Vagina (tissue), 2 donors: ENCODE measurements around the gene DPYD.

Experiments used
- POLR2AphosphoS5 ChIP-seq, 2 donors: sonication (generic); formaldehyde crosslinking; IDR thresholded peaks; one replicate each; pipeline ENCODE4 v1.9.0; 2017; ENCODE audit warnings: antibody characterized with exemption in 2 of 2, mild to moderate bottlenecking in 2 of 2, low read depth in 1 of 2; ENCODE audit not compliant: insufficient read depth in 1 of 2
- TF ChIP-seq, protein P1 (sequence below), 3 experiments: fragments of 450-650 bp in 2 of 3; fragments of 200-600 bp in 1 of 3; sonication (generic) in 1 of 3; IDR thresholded peaks; one replicate each; pipeline ENCODE4 v1.5.1; 2017 to 2019; ENCODE audit warnings: antibody characterized with exemption in 3 of 3, mild to moderate bottlenecking in 2 of 3, moderate library complexity in 2 of 3

DNA sequence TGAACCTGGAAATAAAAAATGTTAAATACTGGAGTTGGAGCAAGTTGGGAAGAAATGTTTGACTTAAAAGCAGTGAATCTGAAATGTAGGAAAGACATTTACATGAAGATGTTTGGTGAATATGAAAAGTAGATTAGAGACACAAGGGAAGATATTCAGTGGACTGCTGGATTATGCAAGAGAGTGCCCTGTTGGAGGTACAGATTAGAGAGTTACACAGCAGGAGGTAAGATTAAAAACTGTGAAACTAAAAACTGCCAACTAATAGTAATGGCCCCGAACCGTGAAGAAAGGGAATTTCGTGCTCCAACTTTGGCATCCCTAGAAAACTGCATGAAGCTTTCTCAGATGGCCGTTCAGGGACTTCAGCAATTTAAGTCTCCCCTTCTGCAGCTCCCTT lies 375.4 kb downstream of the DPYD start:
- TF ChIP-seq, protein P1, sequence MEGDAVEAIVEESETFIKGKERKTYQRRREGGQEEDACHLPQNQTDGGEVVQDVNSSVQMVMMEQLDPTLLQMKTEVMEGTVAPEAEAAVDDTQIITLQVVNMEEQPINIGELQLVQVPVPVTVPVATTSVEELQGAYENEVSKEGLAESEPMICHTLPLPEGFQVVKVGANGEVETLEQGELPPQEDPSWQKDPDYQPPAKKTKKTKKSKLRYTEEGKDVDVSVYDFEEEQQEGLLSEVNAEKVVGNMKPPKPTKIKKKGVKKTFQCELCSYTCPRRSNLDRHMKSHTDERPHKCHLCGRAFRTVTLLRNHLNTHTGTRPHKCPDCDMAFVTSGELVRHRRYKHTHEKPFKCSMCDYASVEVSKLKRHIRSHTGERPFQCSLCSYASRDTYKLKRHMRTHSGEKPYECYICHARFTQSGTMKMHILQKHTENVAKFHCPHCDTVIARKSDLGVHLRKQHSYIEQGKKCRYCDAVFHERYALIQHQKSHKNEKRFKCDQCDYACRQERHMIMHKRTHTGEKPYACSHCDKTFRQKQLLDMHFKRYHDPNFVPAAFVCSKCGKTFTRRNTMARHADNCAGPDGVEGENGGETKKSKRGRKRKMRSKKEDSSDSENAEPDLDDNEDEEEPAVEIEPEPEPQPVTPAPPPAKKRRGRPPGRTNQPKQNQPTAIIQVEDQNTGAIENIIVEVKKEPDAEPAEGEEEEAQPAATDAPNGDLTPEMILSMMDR (IDR thresholded peaks at IDR 0.05) = no peak
- no peak for TF ChIP-seq POLR2AphosphoS5 (IDR thresholded peaks at IDR 0.05; ENCODE audit: insufficient read depth in 1 of 2, low read depth in 1 of 2)
